ENCODE results near the gene GDF10.

DNA sequence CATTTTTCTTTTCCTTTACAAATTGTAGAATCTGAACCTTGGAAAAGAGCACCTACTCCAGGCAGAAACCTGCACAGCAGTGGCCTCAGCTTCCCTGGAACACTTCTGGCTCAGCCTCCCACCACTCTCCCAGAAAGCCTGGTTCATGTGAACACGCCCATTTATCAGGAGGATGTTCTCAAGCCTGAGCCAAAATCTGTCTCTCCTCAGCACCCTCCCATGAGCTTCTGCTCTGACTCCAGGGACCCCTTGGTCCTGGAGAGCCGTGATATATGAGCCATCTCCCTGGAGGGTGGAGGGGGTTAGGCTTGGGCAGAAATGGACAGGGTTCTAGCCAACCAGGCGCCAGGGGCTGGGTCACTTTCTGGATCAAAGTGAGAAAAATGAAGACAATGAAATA is 32.4 kb downstream of the GDF10 start:
- TF ChIP-seq, protein P1, sequence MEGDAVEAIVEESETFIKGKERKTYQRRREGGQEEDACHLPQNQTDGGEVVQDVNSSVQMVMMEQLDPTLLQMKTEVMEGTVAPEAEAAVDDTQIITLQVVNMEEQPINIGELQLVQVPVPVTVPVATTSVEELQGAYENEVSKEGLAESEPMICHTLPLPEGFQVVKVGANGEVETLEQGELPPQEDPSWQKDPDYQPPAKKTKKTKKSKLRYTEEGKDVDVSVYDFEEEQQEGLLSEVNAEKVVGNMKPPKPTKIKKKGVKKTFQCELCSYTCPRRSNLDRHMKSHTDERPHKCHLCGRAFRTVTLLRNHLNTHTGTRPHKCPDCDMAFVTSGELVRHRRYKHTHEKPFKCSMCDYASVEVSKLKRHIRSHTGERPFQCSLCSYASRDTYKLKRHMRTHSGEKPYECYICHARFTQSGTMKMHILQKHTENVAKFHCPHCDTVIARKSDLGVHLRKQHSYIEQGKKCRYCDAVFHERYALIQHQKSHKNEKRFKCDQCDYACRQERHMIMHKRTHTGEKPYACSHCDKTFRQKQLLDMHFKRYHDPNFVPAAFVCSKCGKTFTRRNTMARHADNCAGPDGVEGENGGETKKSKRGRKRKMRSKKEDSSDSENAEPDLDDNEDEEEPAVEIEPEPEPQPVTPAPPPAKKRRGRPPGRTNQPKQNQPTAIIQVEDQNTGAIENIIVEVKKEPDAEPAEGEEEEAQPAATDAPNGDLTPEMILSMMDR (IDR thresholded peaks at IDR 0.05) = no peak
- no peak for TF ChIP-seq ZFX (IDR thresholded peaks at IDR 0.05; ENCODE audit: borderline replicate concordance)
